Left hindlimb (tissue), 1 donor: ENCODE results near the gene OR8S1.

Source experiments
- DNase-seq: peaks from one replicate; pipeline ENCODE4 v3.0.0-alpha.2; 2018

The OR8S1 gene

GRCh38 chr12:48557919-48558318 is 32.5 kb downstream of the OR8S1 start:
- no peak for DNase-seq

GRCh38 chr12:48567731-48568130 is 42.3 kb downstream of the OR8S1 start:
- DNase-seq, result no peak

GRCh38 chr12:48569946-48570345 is 44.5 kb downstream of the OR8S1 start, which contains the start of gene LALBA:
TSS of gene LALBA (minus strand) at chr12:48570046. CDS start at chr12:48570020, 26 bp downstream.
- no peak for DNase-seq

- no peak for DNase-seq
Measured at GRCh38 chr12:48572326-48572725, 46.9 kb downstream of the OR8S1 start.
